AG10803 (cell line): Measurements from ENCODE around the gene SMAD9.

ENCODE experiments used
- DNase-seq: peaks from one replicate; pipeline ENCODE4 v3.0.0; 2010; ENCODE audit warnings: low read depth
- H3K4me3 ChIP-seq: 2 replicates; pipeline ENCODE4 v1.5.1; 2011; ENCODE audit warnings: mild to moderate bottlenecking, low read length, control low read depth
- CTCF ChIP-seq: conservative IDR thresholded peaks from 2 replicates; pipeline ENCODE4 v1.5.1; 2011; ENCODE audit warnings: mild to moderate bottlenecking, low read length, control low read depth, inconsistent platforms

The SMAD9 gene

GRCh38 chr13:36912973-36913372 lies 7.1 kb downstream of the SMAD9 start:
- no peak for TF ChIP-seq CTCF
- H3K4me3 ChIP-seq = no peak overlapping the region
- DNase-seq = no peak

- DNase-seq = no peak
- no peak for TF ChIP-seq CTCF
- H3K4me3 ChIP-seq = no peak overlapping the region
Observed at GRCh38 chr13:36912369-36912768, 7.7 kb downstream of the SMAD9 start.

- TF ChIP-seq CTCF = no peak
- H3K4me3 ChIP-seq = no peak overlapping the region
- DNase-seq = no peak
Observed at GRCh38 chr13:36910545-36910944, 9.5 kb downstream of the SMAD9 start.

GRCh38 chr13:36907821-36908220 lies 12.2 kb downstream of the SMAD9 start:
- no peak for DNase-seq
- no peak for TF ChIP-seq CTCF

GRCh38 chr13:36907266-36907665 lies 12.8 kb downstream of the SMAD9 start:
- DNase-seq = no peak
- no peak for TF ChIP-seq CTCF

More at GRCh38 chr13:36907821-36908220, 12.2 kb downstream of the SMAD9 start:
- H3K4me3 ChIP-seq = no peak overlapping the region

GRCh38 chr13:36905944-36906343 lies 14.1 kb downstream of the SMAD9 start:
- no peak overlapping the region for H3K4me3 ChIP-seq
- TF ChIP-seq CTCF = no peak
- no peak for DNase-seq

More at GRCh38 chr13:36907266-36907665, 12.8 kb downstream of the SMAD9 start:
- H3K4me3 ChIP-seq = no peak overlapping the region

GRCh38 chr13:36903925-36904595 lies 16.0 kb downstream of the SMAD9 start:
- no peak overlapping the region for H3K4me3 ChIP-seq
- DNase-seq = no peak
- no peak for TF ChIP-seq CTCF
